MCF 10A (cell line): ENCODE measurements around the gene CAPN10. TPM values are rescaled to one million over a fixed set of nuclear protein-coding genes. Genes with fewer than 3 reads are reported as not detected.

ENCODE experiments used
- BruUV-seq: library from RNA; stranded (reverse); fragments of 400-500 nt; replicated peaks from 2 replicates; lab custom pipeline; 2021; lab: Mats Ljungman, UMichigan
- CTCF ChIA-PET: fragments of 300-600 bp; sonication (Branson Sonifier 250); formaldehyde crosslinking; extraction: SDS; loops from one replicate; lab custom pipeline; 2021; ENCODE audit warnings: antibody characterized with exemption, inconsistent platforms; lab: Yijun Ruan, JAX
- POLR2A ChIA-PET: fragments of 300-600, 350-650 bp; sonication (Branson Sonifier 250); formaldehyde crosslinking; extraction: SDS; loops from one replicate; lab custom pipeline; 2020; ENCODE audit warnings: antibody characterized with exemption, inconsistent platforms; lab: Yijun Ruan, JAX
- DNase-seq: peaks from one replicate; pipeline ENCODE4 v3.0.0-alpha.2; 2018; ENCODE audit not compliant: unreplicated experiment
- H3K27ac Mint-ChIP-seq: one replicate; pipeline ENCODE4 v1.8.0; 2022; ENCODE audit warnings: mild to moderate bottlenecking, low read depth, mixed read lengths; ENCODE audit not compliant: unreplicated experiment
- H3K27me3 Mint-ChIP-seq: one replicate; pipeline ENCODE4 v1.8.0; 2022; ENCODE audit warnings: mixed read lengths; ENCODE audit not compliant: insufficient read depth, unreplicated experiment
- H3K36me3 Mint-ChIP-seq: one replicate; pipeline ENCODE4 v1.8.0; 2022; ENCODE audit warnings: mild to moderate bottlenecking, moderate library complexity, mixed read lengths; ENCODE audit not compliant: insufficient read depth, unreplicated experiment
- H3K4me1 Mint-ChIP-seq: one replicate; pipeline ENCODE4 v1.8.0; 2022; ENCODE audit warnings: mixed read lengths; ENCODE audit not compliant: insufficient read depth, unreplicated experiment
- H3K4me3 Mint-ChIP-seq: one replicate; pipeline ENCODE4 v1.8.0; 2022; ENCODE audit warnings: mild to moderate bottlenecking, moderate library complexity, mixed read lengths; ENCODE audit not compliant: unreplicated experiment
- H3K9me3 Mint-ChIP-seq: one replicate; pipeline ENCODE4 v1.8.0; 2022; ENCODE audit warnings: mixed read lengths; ENCODE audit not compliant: unreplicated experiment
- intact Hi-C: fragments of 100-400 bp; cut with micrococcal nuclease; formaldehyde crosslinking; loops from 2 replicates; pipeline ENCODE4 v1.14.1; 2022
- total RNA-seq: library from RNA; stranded (reverse); gene quantifications from 2 replicates; pipeline ENCODE4 v1.2.3, GENCODE V29; 2022
- TF ChIP-seq, protein P1 (sequence below): fragments of 200-600 bp; IDR thresholded peaks from one replicate; pipeline ENCODE4 v1.8.0; 2022; ENCODE audit warnings: antibody characterized with exemption, mild to moderate bottlenecking; ENCODE audit not compliant: unreplicated experiment

Gene CAPN10
- total RNA-seq, 1 experiment from 2014 or later, result 27.6 TPM

DNA sequence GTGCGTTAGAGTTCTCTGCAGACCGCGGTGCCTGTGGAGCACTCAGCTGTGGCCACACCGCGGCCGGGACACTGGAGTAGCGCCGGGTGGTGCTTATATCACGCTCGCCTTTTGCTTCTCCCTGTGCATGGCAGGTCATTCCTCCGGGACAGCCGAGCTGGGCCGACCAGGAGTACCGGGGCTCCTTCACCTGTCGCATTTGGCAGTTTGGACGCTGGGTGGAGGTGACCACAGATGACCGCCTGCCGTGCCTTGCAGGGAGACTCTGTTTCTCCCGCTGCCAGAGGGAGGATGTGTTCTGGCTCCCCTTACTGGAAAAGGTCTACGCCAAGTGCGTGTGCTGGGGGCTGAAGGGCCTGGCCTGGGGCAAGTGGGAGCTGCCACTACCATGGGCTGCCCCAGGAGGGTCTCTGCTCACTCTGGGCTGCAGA is 4.2 kb downstream of the CAPN10 start:
- H3K27ac Mint-ChIP-seq, result no peak overlapping the region
- no peaks in the 10 kb centered on the region for H3K9me3 Mint-ChIP-seq
- POLR2A ChIA-PET, result interaction anchor here (0.7 kb wide), 2 partner anchors 11 to 21 kb away, joined by 3 to 4 read pairs; no protein-coding TSS in a partner anchor
- TF ChIP-seq, protein P1, sequence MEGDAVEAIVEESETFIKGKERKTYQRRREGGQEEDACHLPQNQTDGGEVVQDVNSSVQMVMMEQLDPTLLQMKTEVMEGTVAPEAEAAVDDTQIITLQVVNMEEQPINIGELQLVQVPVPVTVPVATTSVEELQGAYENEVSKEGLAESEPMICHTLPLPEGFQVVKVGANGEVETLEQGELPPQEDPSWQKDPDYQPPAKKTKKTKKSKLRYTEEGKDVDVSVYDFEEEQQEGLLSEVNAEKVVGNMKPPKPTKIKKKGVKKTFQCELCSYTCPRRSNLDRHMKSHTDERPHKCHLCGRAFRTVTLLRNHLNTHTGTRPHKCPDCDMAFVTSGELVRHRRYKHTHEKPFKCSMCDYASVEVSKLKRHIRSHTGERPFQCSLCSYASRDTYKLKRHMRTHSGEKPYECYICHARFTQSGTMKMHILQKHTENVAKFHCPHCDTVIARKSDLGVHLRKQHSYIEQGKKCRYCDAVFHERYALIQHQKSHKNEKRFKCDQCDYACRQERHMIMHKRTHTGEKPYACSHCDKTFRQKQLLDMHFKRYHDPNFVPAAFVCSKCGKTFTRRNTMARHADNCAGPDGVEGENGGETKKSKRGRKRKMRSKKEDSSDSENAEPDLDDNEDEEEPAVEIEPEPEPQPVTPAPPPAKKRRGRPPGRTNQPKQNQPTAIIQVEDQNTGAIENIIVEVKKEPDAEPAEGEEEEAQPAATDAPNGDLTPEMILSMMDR, result no peak
- intact Hi-C loops, result no loop called here
- peaks cover 15% of the 10 kb centered on the region for H3K36me3 Mint-ChIP-seq
- DNase-seq, result no peak
- no peaks in the 10 kb centered on the region for H3K27me3 Mint-ChIP-seq
- BruUV-seq, result no TSS peak
- peaks cover 16% of the 10 kb centered on the region for H3K4me1 Mint-ChIP-seq
- no peak overlapping the region for H3K4me3 Mint-ChIP-seq
- CTCF ChIA-PET, result interaction anchor here (0.6 to 0.7 kb wide), 2 partner anchors 369 to 1110 kb away, joined by 3 read pairs; no protein-coding TSS in a partner anchor

DNA sequence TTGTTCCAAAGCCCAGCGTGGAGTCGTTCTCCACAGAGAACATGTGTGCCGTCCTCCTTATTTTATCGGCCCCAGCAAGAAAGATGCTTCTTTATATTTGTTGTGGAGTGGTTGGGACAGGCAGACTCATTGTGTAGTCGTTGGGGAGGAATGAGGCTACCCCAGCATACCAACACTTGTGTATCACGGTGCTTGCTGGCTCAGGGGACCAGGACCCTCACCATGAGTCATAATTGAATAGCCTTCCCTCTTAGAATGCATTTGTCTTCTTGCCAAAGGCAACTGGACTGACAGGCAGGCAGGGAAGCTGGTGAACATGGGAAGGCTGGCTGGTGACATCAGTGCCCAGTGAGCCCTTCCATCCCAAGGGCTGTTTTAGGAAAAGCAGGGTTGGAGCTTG is 4.7 kb downstream of the CAPN10 start:
- ChIA-PET CTCF (interaction anchor here (0.6 to 0.7 kb wide), 2 partner anchors 370 to 1109 kb away, joined by 3 read pairs; no protein-coding TSS in a partner anchor), POLR2A (interaction anchor here (0.7 kb wide), 2 partner anchors 11 to 128 kb away, joined by 3 to 4 read pairs; no protein-coding TSS in a partner anchor)
- Mint-ChIP-seq H3K36me3 (peaks cover 15% of the 10 kb centered on the region), H3K4me3 (no peak overlapping the region), H3K4me1 (peaks cover 16% of the 10 kb centered on the region), H3K27me3 (no peaks in the 10 kb centered on the region), H3K9me3 (no peaks in the 10 kb centered on the region), H3K27ac (no peak overlapping the region)
- DNase-seq, result no peak
- TF ChIP-seq, protein P1, result no peak
- BruUV-seq, result no TSS peak
- intact Hi-C loops, result no loop called here

DNA sequence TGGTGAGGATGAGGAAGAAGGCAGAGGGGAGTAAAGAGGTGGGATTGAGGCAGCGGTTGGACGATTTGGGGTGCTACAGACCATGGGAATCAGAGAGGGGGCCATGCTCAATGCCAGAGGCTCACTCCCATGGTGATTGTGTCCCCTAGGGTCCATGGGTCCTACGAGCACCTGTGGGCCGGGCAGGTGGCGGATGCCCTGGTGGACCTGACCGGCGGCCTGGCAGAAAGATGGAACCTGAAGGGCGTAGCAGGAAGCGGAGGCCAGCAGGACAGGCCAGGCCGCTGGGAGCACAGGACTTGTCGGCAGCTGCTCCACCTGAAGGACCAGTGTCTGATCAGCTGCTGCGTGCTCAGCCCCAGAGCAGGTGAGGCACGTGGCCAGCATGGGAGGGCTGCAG is 5.2 kb downstream of the CAPN10 start:
- H3K36me3 Mint-ChIP-seq, result peaks cover 15% of the 10 kb centered on the region
- BruUV-seq, result no TSS peak

GRCh38 chr2:240593026-240593702 is 6.6 kb downstream of the CAPN10 start:
- Mint-ChIP-seq H3K4me3 (no peak overlapping the region), H3K27ac (no peak overlapping the region), H3K27me3 (no peaks in the 10 kb centered on the region), H3K4me1 (peaks cover 9% of the 10 kb centered on the region), H3K36me3 (peaks cover 15% of the 10 kb centered on the region), H3K9me3 (no peaks in the 10 kb centered on the region)
- CTCF ChIA-PET, result interaction anchor here (0.9 kb wide), 1 partner anchor 13 kb away, joined by 3 read pairs; no protein-coding TSS in a partner anchor
- intact Hi-C loops, result no loop called here
- TF ChIP-seq, protein P1, result no peak
- no TSS peak for BruUV-seq
- POLR2A ChIA-PET, result no interaction called here
- DNase-seq, result no peak

More for the DNA sequence above, 5.2 kb downstream of the CAPN10 start:
- POLR2A ChIA-PET, result interaction anchor here (0.7 kb wide), 1 partner anchor 129 kb away, joined by 3 read pairs; no protein-coding TSS in a partner anchor
- CTCF ChIA-PET, result no interaction called here
- DNase-seq, result no peak
- TF ChIP-seq, protein P1, result no peak
- peaks cover 16% of the 10 kb centered on the region for H3K4me1 Mint-ChIP-seq
- no peak overlapping the region for H3K27ac Mint-ChIP-seq
- no peaks in the 10 kb centered on the region for H3K9me3 Mint-ChIP-seq
- intact Hi-C loops, result no loop called here
- no peak overlapping the region for H3K4me3 Mint-ChIP-seq
- H3K27me3 Mint-ChIP-seq, result no peaks in the 10 kb centered on the region
